ENCODE data around the gene NPEPPS. TPM values are rescaled to one million over a fixed set of nuclear protein-coding genes. Genes with fewer than 3 reads are reported as not detected.
A peak's percentile ranks its signal among the peaks of the same experiment; 100 is the strongest.
"Not testable (repeated sequence)": the region's sequence is repeated elsewhere in the genome, so short reads cannot be mapped to it uniquely, and the experiment has no call there.

Gene NPEPPS
- total and polyA plus RNA-seq, 10 donors, result 19.2 to 165 (median 107) TPM

GRCh38 chr17:47518880-47519279, 12.0 kb upstream of the NPEPPS start:
- H3K4me1 ChIP-seq; H3K27ac ChIP-seq; H3K9me3 ChIP-seq; H3K4me3 ChIP-seq; DNase-seq; H3K36me3 ChIP-seq; H3K27me3 ChIP-seq (replicated peaks in 1 of 7); intact Hi-C loops (cut with DNase I; ENCODE audit: low total_unique reads): not testable (repeated sequence)

GRCh38 chr17:47519365-47519764, 11.5 kb upstream of the NPEPPS start:
- H3K36me3 ChIP-seq; H3K4me1 ChIP-seq; H3K4me3 ChIP-seq; H3K9me3 ChIP-seq; DNase-seq; H3K27me3 ChIP-seq (replicated peaks in 1 of 7); intact Hi-C loops (cut with DNase I; ENCODE audit: low total_unique reads); H3K27ac ChIP-seq: not testable (repeated sequence)

DNA sequence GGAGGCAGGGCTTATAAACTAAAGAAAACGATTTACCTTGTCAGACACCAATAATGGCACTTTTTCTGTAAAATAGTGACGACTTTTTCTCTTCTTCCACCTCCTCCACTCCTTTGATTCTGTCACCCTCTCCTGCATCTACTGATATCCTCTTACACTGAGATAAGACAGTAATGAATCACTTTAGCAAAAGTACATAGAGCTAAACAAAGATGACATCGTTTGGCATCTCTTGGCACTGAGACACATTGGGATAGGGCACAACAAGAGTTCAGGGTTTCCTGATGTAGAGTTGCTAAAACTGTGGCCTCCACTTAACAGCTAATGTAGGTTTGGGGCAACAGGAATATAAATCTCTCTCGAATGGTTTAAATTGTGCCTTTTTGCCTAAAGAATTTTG, 10.6 kb upstream of the NPEPPS start:
- WGBS, 5 donors, result 64 to 81% (median 73%) methylated on average over 4 of the region's 4 CpGs
- DNase-seq; H3K4me1 ChIP-seq; H3K4me3 ChIP-seq; H3K27me3 ChIP-seq (replicated peaks in 1 of 7); H3K27ac ChIP-seq; intact Hi-C loops (cut with DNase I; ENCODE audit: low total_unique reads); H3K36me3 ChIP-seq; H3K9me3 ChIP-seq: not testable (repeated sequence)

DNA sequence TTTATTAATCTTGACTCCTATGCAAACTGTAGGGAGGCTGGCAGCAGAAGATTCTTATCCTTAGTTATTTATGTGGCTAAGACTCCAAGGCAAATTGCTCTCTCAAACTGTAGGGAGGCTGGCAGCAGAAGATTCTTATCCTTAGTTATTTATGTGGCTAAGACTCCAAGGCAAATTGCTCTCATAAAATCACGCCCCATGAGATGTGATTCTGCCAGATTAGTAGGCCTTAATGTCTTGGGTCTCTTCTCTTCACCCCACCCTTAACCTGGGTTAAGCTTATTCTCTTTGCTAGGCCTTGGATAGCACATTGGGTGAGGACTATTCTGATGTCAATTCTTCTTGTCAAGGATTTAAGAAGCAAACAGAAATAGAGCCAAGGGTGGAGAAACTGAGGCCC, 9.5 kb upstream of the NPEPPS start:
- H3K4me3 ChIP-seq; H3K36me3 ChIP-seq; H3K4me1 ChIP-seq; intact Hi-C loops (cut with DNase I; ENCODE audit: low total_unique reads); H3K27me3 ChIP-seq (replicated peaks in 1 of 7); H3K27ac ChIP-seq; H3K9me3 ChIP-seq; DNase-seq: not testable (repeated sequence)
- WGBS, 5 donors, result 80 to 100% (median 86%) methylated on average over 1 of the region's 1 CpG

GRCh38 chr17:47522341-47522740, 8.6 kb upstream of the NPEPPS start:
- H3K36me3 ChIP-seq; H3K9me3 ChIP-seq; DNase-seq; H3K4me3 ChIP-seq; H3K27me3 ChIP-seq (replicated peaks in 1 of 7); H3K4me1 ChIP-seq; intact Hi-C loops (cut with DNase I; ENCODE audit: low total_unique reads); H3K27ac ChIP-seq: not testable (repeated sequence)

GRCh38 chr17:47531233-47531820, 419 bp downstream of the NPEPPS start:
- Histone ChIP-seq H3K4me3 (peak overlapping the region; percentile 34 to 75 (median 51)), H3K27ac (peak overlapping the region; percentile 42 to 93 (median 88)), H3K4me1 (peaks cover 5 to 35% (median 15%) of the 10 kb centered on the region in 6 donors)
- DNase-seq, result peak; percentile 84
- intact Hi-C loops (cut with DNase I; ENCODE audit: low total_unique reads); H3K27me3 ChIP-seq (replicated peaks in 1 of 7); H3K9me3 ChIP-seq; H3K36me3 ChIP-seq: not testable (repeated sequence)
- WGBS, 5 donors, result 0 to 10% (median 2%) methylated on average over 4 to 25 of the region's 61 CpGs; no CpG with 5 or more reads in 1 of the 5 donors

- H3K4me3 ChIP-seq; DNase-seq; intact Hi-C loops (cut with DNase I; ENCODE audit: low total_unique reads); H3K27ac ChIP-seq; H3K9me3 ChIP-seq; H3K27me3 ChIP-seq (replicated peaks in 1 of 7); H3K36me3 ChIP-seq: not testable (repeated sequence)
- 82 to 93% (median 87%) methylated on average over 3 of the region's 3 CpGs for WGBS, 5 donors
- H3K4me1 ChIP-seq, result peaks cover 0 to 37% (median 0%) of the 10 kb centered on the region in 6 donors
Observed at GRCh38 chr17:47539085-47539484, 8.2 kb downstream of the NPEPPS start.

DNA sequence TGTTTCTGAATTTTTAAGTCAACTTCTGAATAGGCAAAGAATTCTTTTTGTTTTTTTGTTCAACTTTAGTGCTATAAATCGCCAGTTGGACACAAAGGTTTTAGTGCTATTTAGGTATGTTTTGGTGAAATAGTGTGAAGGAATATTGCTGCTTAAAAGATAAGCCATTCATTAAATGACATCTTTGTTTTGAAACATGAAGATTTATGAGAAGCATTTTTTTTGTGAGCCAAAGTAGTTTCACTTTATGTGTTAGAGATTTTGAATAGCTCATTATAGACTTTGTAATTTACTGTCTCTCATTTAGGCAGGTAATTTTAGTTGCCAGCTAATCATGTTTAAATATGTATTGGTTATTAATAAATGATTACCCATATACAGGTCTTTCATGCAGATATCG, 10.8 kb downstream of the NPEPPS start:
- intact Hi-C loops (cut with DNase I; ENCODE audit: low total_unique reads); H3K9me3 ChIP-seq; DNase-seq; H3K27ac ChIP-seq; H3K27me3 ChIP-seq (replicated peaks in 1 of 7); H3K4me3 ChIP-seq; H3K36me3 ChIP-seq: not testable (repeated sequence)
- 86 to 100% (median 94%) methylated on average over 1 to 2 of the region's 2 CpGs for WGBS, 5 donors
- peaks cover 0 to 26% (median 0%) of the 10 kb centered on the region in 6 donors for H3K4me1 ChIP-seq

DNA sequence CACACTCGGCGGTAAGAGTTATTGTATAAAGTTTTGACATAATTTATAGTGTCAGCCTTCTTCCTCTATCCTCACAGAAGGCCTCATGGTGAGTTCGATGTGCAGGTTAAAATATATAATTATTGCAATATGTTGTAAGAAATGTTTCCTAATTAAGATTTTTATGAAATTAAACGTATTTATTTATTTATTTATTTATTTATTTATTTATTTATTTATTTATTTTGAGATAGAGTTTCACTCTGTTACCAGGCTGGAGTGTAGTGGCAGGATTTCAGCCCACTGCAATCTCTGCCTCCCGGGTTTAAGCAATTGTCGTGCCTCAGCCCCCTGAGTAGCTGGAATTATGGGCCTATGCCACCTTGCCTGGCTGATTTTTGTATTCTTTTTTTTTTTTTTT, 13.4 kb downstream of the NPEPPS start:
- H3K4me1 ChIP-seq; H3K27ac ChIP-seq; H3K27me3 ChIP-seq (replicated peaks in 1 of 7); DNase-seq; intact Hi-C loops (cut with DNase I; ENCODE audit: low total_unique reads); H3K4me3 ChIP-seq; H3K9me3 ChIP-seq: not testable (repeated sequence)
- H3K36me3 ChIP-seq, result peaks cover 0 to 30% (median 4%) of the 10 kb centered on the region in 6 donors
- WGBS, 5 donors, result 89 to 97% (median 91%) methylated on average over 6 of the region's 6 CpGs

- H3K9me3 ChIP-seq; H3K4me3 ChIP-seq; DNase-seq; intact Hi-C loops (cut with DNase I; ENCODE audit: low total_unique reads); H3K27me3 ChIP-seq (replicated peaks in 1 of 7): not testable (repeated sequence)
- H3K36me3 ChIP-seq, result peaks cover 0 to 27% (median 0%) of the 10 kb centered on the region in 6 donors
- 74 to 82% (median 80%) methylated on average over 4 of the region's 4 CpGs for WGBS, 5 donors
- H3K4me1 ChIP-seq, result peaks cover 0 to 11% (median 0%) of the 10 kb centered on the region in 6 donors
- peak overlapping the region in 1 of 8 donors; percentile 3 for H3K27ac ChIP-seq
Observed at GRCh38 chr17:47554733-47555132, 23.8 kb downstream of the NPEPPS start.

GRCh38 chr17:47556108-47556507, 25.2 kb downstream of the NPEPPS start:
- intact Hi-C loops (cut with DNase I; ENCODE audit: low total_unique reads); DNase-seq; H3K27ac ChIP-seq; H3K27me3 ChIP-seq (replicated peaks in 1 of 7); H3K4me3 ChIP-seq; H3K9me3 ChIP-seq: not testable (repeated sequence)
- H3K4me1 ChIP-seq, result peaks cover 0 to 20% (median 2%) of the 10 kb centered on the region in 6 donors
- 76 to 91% (median 83%) methylated on average over 3 of the region's 3 CpGs for WGBS, 5 donors
- peaks cover 0 to 18% (median 0%) of the 10 kb centered on the region in 6 donors for H3K36me3 ChIP-seq

DNA sequence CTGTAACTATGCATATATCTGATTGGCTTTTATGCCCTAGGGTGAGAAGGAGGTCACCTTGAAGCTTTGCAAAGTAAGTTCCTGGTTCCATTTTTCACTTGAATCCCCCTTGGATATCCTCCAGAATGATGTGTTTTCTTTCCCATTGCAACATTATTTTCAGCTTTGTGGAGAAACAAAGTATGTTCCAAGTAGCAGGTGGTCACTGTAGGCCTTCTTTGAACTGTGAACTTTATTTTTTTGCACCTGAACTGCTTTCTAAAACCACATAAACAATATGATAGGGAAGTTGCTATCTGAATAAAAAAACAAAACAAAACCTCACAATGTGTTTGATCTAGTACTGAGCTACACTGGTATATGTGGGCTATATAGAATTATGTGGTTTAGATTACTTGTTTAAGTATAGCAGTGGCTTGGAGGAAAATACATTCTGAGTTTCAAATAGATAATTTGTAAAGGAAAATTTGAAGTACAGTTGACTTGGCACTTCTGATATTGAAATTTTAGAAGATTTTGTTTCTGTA, 29.7 kb downstream of the NPEPPS start:
- H3K27me3 ChIP-seq (replicated peaks in 1 of 7); H3K27ac ChIP-seq; DNase-seq; H3K4me3 ChIP-seq; H3K9me3 ChIP-seq; intact Hi-C loops (cut with DNase I; ENCODE audit: low total_unique reads): not testable (repeated sequence)
- H3K4me1 ChIP-seq, result peaks cover 0 to 28% (median 2%) of the 10 kb centered on the region in 6 donors
- H3K36me3 ChIP-seq, result peaks cover 0 to 22% (median 0%) of the 10 kb centered on the region in 6 donors
